NCI-H2227 (cell line): Measurements from ENCODE around the gene MOSMO.
"Not testable (repeated sequence)": the region's sequence is repeated elsewhere in the genome, so short reads cannot be mapped to it uniquely, and the experiment has no call there.

Experiments used
- DNase-seq: peaks from one replicate; lab custom pipeline; 2025; ENCODE audit not compliant: unreplicated experiment; lab: John Stamatoyannopoulos, UW

Gene MOSMO

GRCh38 chr16:22091721-22092120, 83.8 kb downstream of the MOSMO start:
- no peak for DNase-seq

GRCh38 chr16:22092143-22092933, 84.4 kb downstream of the MOSMO start, which contains the start of gene VWA3A:
Gene VWA3A, plus strand, starts transcription at chr16:22092541. Its CDS starts 97 bp downstream, at chr16:22092638.
- peak; percentile 63 for DNase-seq

- DNase-seq = no peak
Measured at GRCh38 chr16:22093331-22093730, 85.4 kb downstream of the MOSMO start.

GRCh38 chr16:22093996-22094395, 86.1 kb downstream of the MOSMO start:
- no peak for DNase-seq

- peak; percentile 73 for DNase-seq
Measured at GRCh38 chr16:22098405-22099255, 90.7 kb downstream of the MOSMO start.

GRCh38 chr16:22099256-22099975, 91.5 kb downstream of the MOSMO start:
- DNase-seq = no peak

- no peak for DNase-seq
Measured at GRCh38 chr16:22103441-22103840, 95.5 kb downstream of the MOSMO start.

GRCh38 chr16:22109258-22109898, 101.5 kb downstream of the MOSMO start:
- DNase-seq = no peak

- not testable (repeated sequence) for DNase-seq
Measured at GRCh38 chr16:22111629-22112028, 103.7 kb downstream of the MOSMO start.

GRCh38 chr16:22116095-22116700, 108.3 kb downstream of the MOSMO start:
- no peak for DNase-seq

GRCh38 chr16:22117609-22118008, 109.7 kb downstream of the MOSMO start:
- DNase-seq = peak; percentile 83

- DNase-seq = no peak
Measured at GRCh38 chr16:22120440-22120839, 112.5 kb downstream of the MOSMO start.

- DNase-seq = no peak
Measured at GRCh38 chr16:22122239-22122638, 114.3 kb downstream of the MOSMO start.

- no peak for DNase-seq
Measured at GRCh38 chr16:22123146-22123545, 115.2 kb downstream of the MOSMO start.

GRCh38 chr16:22123759-22124490, 116.0 kb downstream of the MOSMO start:
- no peak for DNase-seq

GRCh38 chr16:22124583-22125284, 116.8 kb downstream of the MOSMO start:
- no peak for DNase-seq

GRCh38 chr16:22126037-22126558, 118.2 kb downstream of the MOSMO start:
- DNase-seq = no peak

GRCh38 chr16:22128537-22128936, 120.6 kb downstream of the MOSMO start:
- not testable (repeated sequence) for DNase-seq

- no peak for DNase-seq
Measured at GRCh38 chr16:22130528-22130927, 122.6 kb downstream of the MOSMO start.
